Measurements from ENCODE around the gene MIPOL1.

MIPOL1 gene

GRCh38 chr14:37466623-37467088, 268.9 kb downstream of the MIPOL1 start:
- no peaks in the 10 kb centered on the region for H3K27me3 ChIP-seq (ENCODE audit: control insufficient read depth, insufficient read depth, low read length)
- H3K27ac ChIP-seq (ENCODE audit: low read depth, low read length) = no peak overlapping the region
- H3K36me3 ChIP-seq (ENCODE audit: control insufficient read depth, insufficient read depth, low read length) = no peaks in the 10 kb centered on the region
- no peak overlapping the region for H3K4me3 ChIP-seq (ENCODE audit: low read length)
- no peaks in the 10 kb centered on the region for H3K4me1 ChIP-seq (ENCODE audit: control insufficient read depth, insufficient read depth, low read length)
- no peak overlapping the region for H3K9ac ChIP-seq (ENCODE audit: low read length)

GRCh38 chr14:37469650-37470049, 271.9 kb downstream of the MIPOL1 start:
- Histone ChIP-seq H3K9ac (ENCODE audit: low read length) (no peak overlapping the region), H3K27me3 (ENCODE audit: control insufficient read depth, insufficient read depth, low read length) (no peaks in the 10 kb centered on the region), H3K36me3 (ENCODE audit: control insufficient read depth, insufficient read depth, low read length) (no peaks in the 10 kb centered on the region)

GRCh38 chr14:37470251-37470650, 272.5 kb downstream of the MIPOL1 start:
- Histone ChIP-seq H3K4me3 (ENCODE audit: low read length) (no peak overlapping the region), H3K36me3 (ENCODE audit: control insufficient read depth, insufficient read depth, low read length) (no peaks in the 10 kb centered on the region), H3K4me1 (ENCODE audit: control insufficient read depth, insufficient read depth, low read length) (no peaks in the 10 kb centered on the region), H3K9ac (ENCODE audit: low read length) (no peak overlapping the region), H3K27ac (ENCODE audit: low read depth, low read length) (no peak overlapping the region), H3K27me3 (ENCODE audit: control insufficient read depth, insufficient read depth, low read length) (no peaks in the 10 kb centered on the region)

More at GRCh38 chr14:37469650-37470049, 271.9 kb downstream of the MIPOL1 start:
- Histone ChIP-seq H3K4me3 (ENCODE audit: low read length) (no peak overlapping the region), H3K4me1 (ENCODE audit: control insufficient read depth, insufficient read depth, low read length) (no peaks in the 10 kb centered on the region), H3K27ac (ENCODE audit: low read depth, low read length) (no peak overlapping the region)

GRCh38 chr14:37472906-37473305, 275.2 kb downstream of the MIPOL1 start:
- Histone ChIP-seq H3K27me3 (ENCODE audit: control insufficient read depth, insufficient read depth, low read length) (no peaks in the 10 kb centered on the region), H3K9ac (ENCODE audit: low read length) (no peak overlapping the region), H3K36me3 (ENCODE audit: control insufficient read depth, insufficient read depth, low read length) (no peaks in the 10 kb centered on the region), H3K4me3 (ENCODE audit: low read length) (no peak overlapping the region), H3K4me1 (ENCODE audit: control insufficient read depth, insufficient read depth, low read length) (no peaks in the 10 kb centered on the region), H3K27ac (ENCODE audit: low read depth, low read length) (no peak overlapping the region)

GRCh38 chr14:37474191-37474590, 276.5 kb downstream of the MIPOL1 start:
- no peaks in the 10 kb centered on the region for H3K4me1 ChIP-seq (ENCODE audit: control insufficient read depth, insufficient read depth, low read length)
- no peaks in the 10 kb centered on the region for H3K27me3 ChIP-seq (ENCODE audit: control insufficient read depth, insufficient read depth, low read length)
- H3K4me3 ChIP-seq (ENCODE audit: low read length) = no peak overlapping the region
- no peak overlapping the region for H3K9ac ChIP-seq (ENCODE audit: low read length)
- no peak overlapping the region for H3K27ac ChIP-seq (ENCODE audit: low read depth, low read length)
- H3K36me3 ChIP-seq (ENCODE audit: control insufficient read depth, insufficient read depth, low read length) = no peaks in the 10 kb centered on the region

GRCh38 chr14:37480446-37481290, 282.9 kb downstream of the MIPOL1 start:
- Histone ChIP-seq H3K4me3 (ENCODE audit: low read length) (no peak overlapping the region), H3K27ac (ENCODE audit: low read depth, low read length) (no peak overlapping the region), H3K9ac (ENCODE audit: low read length) (no peak overlapping the region), H3K27me3 (ENCODE audit: control insufficient read depth, insufficient read depth, low read length) (no peaks in the 10 kb centered on the region), H3K36me3 (ENCODE audit: control insufficient read depth, insufficient read depth, low read length) (no peaks in the 10 kb centered on the region), H3K4me1 (ENCODE audit: control insufficient read depth, insufficient read depth, low read length) (no peaks in the 10 kb centered on the region)

GRCh38 chr14:37482428-37482827, 284.7 kb downstream of the MIPOL1 start:
- H3K9ac ChIP-seq (ENCODE audit: low read length) = no peak overlapping the region
- no peaks in the 10 kb centered on the region for H3K4me1 ChIP-seq (ENCODE audit: control insufficient read depth, insufficient read depth, low read length)
- H3K4me3 ChIP-seq (ENCODE audit: low read length) = no peak overlapping the region
- no peaks in the 10 kb centered on the region for H3K27me3 ChIP-seq (ENCODE audit: control insufficient read depth, insufficient read depth, low read length)
- no peak overlapping the region for H3K27ac ChIP-seq (ENCODE audit: low read depth, low read length)
- H3K36me3 ChIP-seq (ENCODE audit: control insufficient read depth, insufficient read depth, low read length) = no peaks in the 10 kb centered on the region

GRCh38 chr14:37483672-37484071, 285.9 kb downstream of the MIPOL1 start:
- no peaks in the 10 kb centered on the region for H3K36me3 ChIP-seq (ENCODE audit: control insufficient read depth, insufficient read depth, low read length)
- H3K4me3 ChIP-seq (ENCODE audit: low read length) = no peak overlapping the region
- no peak overlapping the region for H3K27ac ChIP-seq (ENCODE audit: low read depth, low read length)
- H3K4me1 ChIP-seq (ENCODE audit: control insufficient read depth, insufficient read depth, low read length) = no peaks in the 10 kb centered on the region
- no peak overlapping the region for H3K9ac ChIP-seq (ENCODE audit: low read length)
- H3K27me3 ChIP-seq (ENCODE audit: control insufficient read depth, insufficient read depth, low read length) = no peaks in the 10 kb centered on the region

GRCh38 chr14:37490607-37491006, 292.9 kb downstream of the MIPOL1 start:
- no peaks in the 10 kb centered on the region for H3K4me1 ChIP-seq (ENCODE audit: control insufficient read depth, insufficient read depth, low read length)
- no peak overlapping the region for H3K27ac ChIP-seq (ENCODE audit: low read depth, low read length)
- H3K4me3 ChIP-seq (ENCODE audit: low read length) = no peak overlapping the region
- H3K36me3 ChIP-seq (ENCODE audit: control insufficient read depth, insufficient read depth, low read length) = no peaks in the 10 kb centered on the region
- no peaks in the 10 kb centered on the region for H3K27me3 ChIP-seq (ENCODE audit: control insufficient read depth, insufficient read depth, low read length)
- H3K9ac ChIP-seq (ENCODE audit: low read length) = no peak overlapping the region

- H3K9ac ChIP-seq (ENCODE audit: low read length) = no peak overlapping the region
- H3K36me3 ChIP-seq (ENCODE audit: control insufficient read depth, insufficient read depth, low read length) = no peaks in the 10 kb centered on the region
- H3K27ac ChIP-seq (ENCODE audit: low read depth, low read length) = no peak overlapping the region
- H3K27me3 ChIP-seq (ENCODE audit: control insufficient read depth, insufficient read depth, low read length) = no peaks in the 10 kb centered on the region
- no peaks in the 10 kb centered on the region for H3K4me1 ChIP-seq (ENCODE audit: control insufficient read depth, insufficient read depth, low read length)
- H3K4me3 ChIP-seq (ENCODE audit: low read length) = no peak overlapping the region
These were observed 293.3 kb downstream of the MIPOL1 start for GRCh38 chr14:37491076-37491475.

GRCh38 chr14:37493606-37494005, 295.9 kb downstream of the MIPOL1 start:
- Histone ChIP-seq H3K36me3 (ENCODE audit: control insufficient read depth, insufficient read depth, low read length) (no peaks in the 10 kb centered on the region), H3K27me3 (ENCODE audit: control insufficient read depth, insufficient read depth, low read length) (no peaks in the 10 kb centered on the region), H3K4me3 (ENCODE audit: low read length) (no peak overlapping the region), H3K9ac (ENCODE audit: low read length) (no peak overlapping the region), H3K27ac (ENCODE audit: low read depth, low read length) (no peak overlapping the region), H3K4me1 (ENCODE audit: control insufficient read depth, insufficient read depth, low read length) (no peaks in the 10 kb centered on the region)

GRCh38 chr14:37497422-37497821, 299.7 kb downstream of the MIPOL1 start:
- Histone ChIP-seq H3K4me1 (ENCODE audit: control insufficient read depth, insufficient read depth, low read length) (no peaks in the 10 kb centered on the region), H3K27me3 (ENCODE audit: control insufficient read depth, insufficient read depth, low read length) (no peaks in the 10 kb centered on the region), H3K4me3 (ENCODE audit: low read length) (no peak overlapping the region), H3K27ac (ENCODE audit: low read depth, low read length) (no peak overlapping the region), H3K36me3 (ENCODE audit: control insufficient read depth, insufficient read depth, low read length) (no peaks in the 10 kb centered on the region), H3K9ac (ENCODE audit: low read length) (no peak overlapping the region)

- Histone ChIP-seq H3K36me3 (ENCODE audit: control insufficient read depth, insufficient read depth, low read length) (no peaks in the 10 kb centered on the region), H3K4me3 (ENCODE audit: low read length) (no peak overlapping the region), H3K4me1 (ENCODE audit: control insufficient read depth, insufficient read depth, low read length) (no peaks in the 10 kb centered on the region), H3K27me3 (ENCODE audit: control insufficient read depth, insufficient read depth, low read length) (no peaks in the 10 kb centered on the region), H3K27ac (ENCODE audit: low read depth, low read length) (no peak overlapping the region), H3K9ac (ENCODE audit: low read length) (no peak overlapping the region)
These were observed 304.1 kb downstream of the MIPOL1 start for GRCh38 chr14:37501877-37502276.

Measured in rectal smooth muscle tissue (tissue), 1 donor.